Natural killer cell (primary cell): ENCODE data around the gene RFTN2. TPM values are rescaled to one million over a fixed set of nuclear protein-coding genes. Genes with fewer than 3 reads are reported as not detected.

Source experiments
- ATAC-seq, 3 donors: fragments of 150-1000 bp in 2 of 3; fragments of 200-7000 bp in 1 of 3; cut with Tn5 transposase; 1 replicate in 1 of 3; 2 replicates in 2 of 3; pipeline ENCODE4 v1.10.0; 2021; ENCODE audit warnings: mild to moderate bottlenecking in 2 of 3, moderate library complexity in 2 of 3
- DNase-seq, 2 donors: peaks; one replicate each; pipeline versions ENCODE4 v3.0.0 to v3.0.0-alpha.2; 2013 to 2021; ENCODE audit warnings: mixed read lengths in 1 of 2
- H3K27ac ChIP-seq: one replicate; pipeline ENCODE4 v1.5.1; 2013; ENCODE audit warnings: mild to moderate bottlenecking, low read length
- H3K27me3 ChIP-seq: one replicate; pipeline ENCODE4 v1.6.1; 2013; ENCODE audit warnings: low read length; ENCODE audit not compliant: control insufficient read depth, insufficient read depth
- H3K36me3 ChIP-seq: one replicate; pipeline ENCODE4 v1.6.1; 2013; ENCODE audit warnings: low read length; ENCODE audit not compliant: control insufficient read depth, insufficient read depth
- H3K4me1 ChIP-seq: one replicate; pipeline ENCODE4 v1.6.1; 2013; ENCODE audit warnings: low read length; ENCODE audit not compliant: control insufficient read depth, insufficient read depth
- H3K4me3 ChIP-seq: one replicate; pipeline ENCODE4 v1.5.1; 2013; ENCODE audit warnings: low read length
- H3K9me3 ChIP-seq: one replicate; pipeline ENCODE4 v1.6.1; 2013; ENCODE audit warnings: low read length; ENCODE audit not compliant: control insufficient read depth, insufficient read depth
- H3K27ac Mint-ChIP-seq, 2 donors: one replicate each; pipeline ENCODE4 v1.8.0; 2022; ENCODE audit warnings: mild to moderate bottlenecking in 2 of 2, mixed read lengths in 2 of 2, moderate library complexity in 1 of 2
- H3K27me3 Mint-ChIP-seq, 2 donors: one replicate each; pipeline ENCODE4 v1.8.0; 2022; ENCODE audit warnings: low read depth in 2 of 2, mixed read lengths in 2 of 2
- H3K36me3 Mint-ChIP-seq: one replicate; pipeline ENCODE4 v1.8.0; 2022; ENCODE audit warnings: mixed read lengths
- H3K4me1 Mint-ChIP-seq, 2 donors: one replicate each; pipeline ENCODE4 v1.8.0; 2022; ENCODE audit warnings: mixed read lengths in 2 of 2
- H3K4me3 Mint-ChIP-seq: one replicate; pipeline ENCODE4 v1.8.0; 2022; ENCODE audit warnings: mild to moderate bottlenecking, moderate library complexity, mixed read lengths
- H3K9me3 Mint-ChIP-seq, 2 donors: one replicate each; pipeline ENCODE4 v1.8.0; 2022; ENCODE audit warnings: mixed read lengths in 2 of 2
- CTCF ChIP-seq: fragments of 200-600 bp; IDR thresholded peaks from one replicate; pipeline ENCODE4 v1.8.0; 2022; ENCODE audit warnings: antibody characterized with exemption
- WGBS: methylation state at CpG from one replicate; pipeline ENCODE4 v1.1.7; 2013; ENCODE audit warnings: missing lambda C conversion rate; ENCODE audit not compliant: insufficient coverage; 5-methylcytosine and 5-hydroxymethylcytosine counted together
- intact Hi-C: fragments of 100-400 bp; cut with micrococcal nuclease; formaldehyde crosslinking; loops from one replicate; pipeline ENCODE4 v1.14.2; 2022
- total RNA-seq, 4 donors: library from RNA; stranded (reverse); fragments of 120-200 nt in 1 of 4; gene quantifications; one replicate each; pipeline versions ENCODE4 v1.2.3 to v1.2.4, GENCODE V29; 2013 to 2022

RFTN2 gene
- total RNA-seq, 3 donors from 2014 or later (not counting 1 experiment from before 2014, with no cell fraction given): not detected

- no peaks in the 10 kb centered on the region for H3K4me1 Mint-ChIP-seq
Observed at GRCh38 chr2:197666277-197666676, 9.1 kb downstream of the RFTN2 start.

GRCh38 chr2:197661626-197662025 is 13.8 kb downstream of the RFTN2 start:
- Mint-ChIP-seq H3K27me3 (peaks cover 3 to 7% of the 10 kb centered on the region in 2 donors), H3K9me3 (peaks cover 2 to 6% of the 10 kb centered on the region in 2 donors), H3K4me1 (no peaks in the 10 kb centered on the region), H3K27ac (no peak overlapping the region), H3K36me3 (peaks cover 5% of the 10 kb centered on the region), H3K4me3 (no peak overlapping the region)
- Histone ChIP-seq H3K36me3 (no peaks in the 10 kb centered on the region), H3K27me3 (no peaks in the 10 kb centered on the region), H3K4me3 (no peak overlapping the region), H3K9me3 (no peaks in the 10 kb centered on the region), H3K4me1 (no peaks in the 10 kb centered on the region), H3K27ac (no peak overlapping the region)
- WGBS: 100% methylated on average over 2 of the region's 3 CpGs
- DNase-seq (no peak), ATAC-seq (no peak)
- intact Hi-C loops: no loop called here
- TF ChIP-seq CTCF: no peak

More at GRCh38 chr2:197666277-197666676, 9.1 kb downstream of the RFTN2 start:
- peaks cover 7% of the 10 kb centered on the region for H3K9me3 ChIP-seq
- Mint-ChIP-seq H3K4me3 (no peak overlapping the region), H3K27me3 (peaks cover 18% of the 10 kb centered on the region in 2 donors), H3K27ac (no peak overlapping the region), H3K36me3 (peaks cover 6% of the 10 kb centered on the region), H3K9me3 (peaks cover 5 to 12% of the 10 kb centered on the region in 2 donors)
- ATAC-seq (no peak), DNase-seq (no peak)
- H3K4me1 ChIP-seq: no peaks in the 10 kb centered on the region
- no peaks in the 10 kb centered on the region for H3K27me3 ChIP-seq
- intact Hi-C loops: no loop called here
- H3K36me3 ChIP-seq: no peaks in the 10 kb centered on the region
- H3K27ac ChIP-seq: no peak overlapping the region
- no peak overlapping the region for H3K4me3 ChIP-seq
- no peak for TF ChIP-seq CTCF

GRCh38 chr2:197657562-197657961 is 17.8 kb downstream of the RFTN2 start:
- Histone ChIP-seq H3K27ac (no peak overlapping the region), H3K4me3 (no peak overlapping the region), H3K36me3 (no peaks in the 10 kb centered on the region), H3K9me3 (no peaks in the 10 kb centered on the region), H3K4me1 (no peaks in the 10 kb centered on the region), H3K27me3 (no peaks in the 10 kb centered on the region)
- H3K36me3 Mint-ChIP-seq: no peaks in the 10 kb centered on the region
- peaks cover 0 to 4% of the 10 kb centered on the region in 2 donors for H3K27me3 Mint-ChIP-seq
- TF ChIP-seq CTCF: no peak
- ATAC-seq (no peak), DNase-seq (no peak)
- H3K9me3 Mint-ChIP-seq: no peaks in the 10 kb centered on the region
- H3K4me3 Mint-ChIP-seq: no peak overlapping the region
- H3K27ac Mint-ChIP-seq: no peak overlapping the region
- H3K4me1 Mint-ChIP-seq: no peaks in the 10 kb centered on the region
- intact Hi-C loops: no loop called here

GRCh38 chr2:197647961-197648690 is 27.3 kb downstream of the RFTN2 start:
- Mint-ChIP-seq H3K36me3 (no peaks in the 10 kb centered on the region), H3K4me3 (no peak overlapping the region), H3K4me1 (no peaks in the 10 kb centered on the region), H3K27me3 (peaks cover 9 to 46% of the 10 kb centered on the region in 2 donors), H3K27ac (no peak overlapping the region), H3K9me3 (no peaks in the 10 kb centered on the region)
- no peak overlapping the region for H3K27ac ChIP-seq
- 90% methylated on average over 2 of the region's 3 CpGs for WGBS
- H3K4me1 ChIP-seq: no peaks in the 10 kb centered on the region
- intact Hi-C loops: no loop called here
- H3K9me3 ChIP-seq: no peaks in the 10 kb centered on the region
- no peak overlapping the region for H3K4me3 ChIP-seq
- H3K36me3 ChIP-seq: no peaks in the 10 kb centered on the region
- ATAC-seq: no peak
- H3K27me3 ChIP-seq: peaks cover 2% of the 10 kb centered on the region
- no peak for TF ChIP-seq CTCF
- no peak for DNase-seq
